Ectodermal cell (in vitro differentiated cells): Measurements from ENCODE around the gene GALNT16.
"Not testable (repeated sequence)": the region's sequence is repeated elsewhere in the genome, so short reads cannot be mapped to it uniquely, and the experiment has no call there.

Experiments
- H3K27ac ChIP-seq: 2 replicates; pipeline ENCODE4 v1.7.0; 2013; ENCODE audit warnings: mild to moderate bottlenecking, low read depth, low read length; ENCODE audit not compliant: insufficient read depth, poor library complexity, severe bottlenecking
- H3K27me3 ChIP-seq: 2 replicates; pipeline ENCODE4 v1.7.0; 2013; ENCODE audit warnings: mild to moderate bottlenecking, low read length; ENCODE audit not compliant: insufficient read depth, control insufficient read depth, poor library complexity, severe bottlenecking
- H3K36me3 ChIP-seq: one replicate; pipeline ENCODE4 v1.7.0; 2013; ENCODE audit warnings: low read length; ENCODE audit not compliant: control insufficient read depth, insufficient read depth
- H3K4me1 ChIP-seq: one replicate; pipeline ENCODE4 v1.7.0; 2013; ENCODE audit warnings: low read length; ENCODE audit not compliant: control insufficient read depth, insufficient read depth
- H3K4me3 ChIP-seq: 2 replicates; pipeline ENCODE4 v1.7.0; 2013; ENCODE audit warnings: low read depth, low read length, control low read depth; ENCODE audit not compliant: insufficient read depth
- H3K9me3 ChIP-seq: 2 replicates; pipeline ENCODE4 v1.7.0; 2013; ENCODE audit warnings: mild to moderate bottlenecking, low read length, moderate library complexity; ENCODE audit not compliant: control insufficient read depth
- WGBS, 2 experiments: methylation state at CpG; one replicate each; pipeline ENCODE4 v1.1.7; 2013; ENCODE audit warnings: missing lambda C conversion rate in 2 of 2; 5-methylcytosine and 5-hydroxymethylcytosine counted together

GALNT16 gene

DNA sequence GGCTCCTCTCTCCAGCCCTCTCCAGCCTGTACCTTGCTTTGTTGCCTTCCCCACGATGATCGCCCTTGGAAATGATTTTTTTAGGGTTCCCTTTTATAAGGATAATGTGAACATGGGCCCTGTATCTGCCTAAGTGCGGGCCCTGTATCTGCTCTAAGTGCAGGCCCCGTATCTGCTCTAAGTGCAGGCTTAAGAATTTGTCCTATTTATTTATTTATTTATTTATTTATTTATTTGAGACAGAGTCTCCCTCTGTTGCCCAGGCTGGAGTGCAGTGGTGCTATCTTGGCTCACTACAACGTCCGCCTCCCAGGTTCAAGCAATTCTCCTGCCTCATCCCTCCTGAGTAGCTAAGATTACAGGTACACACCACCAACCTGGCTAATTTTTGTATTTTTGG lies 22.5 kb downstream of the GALNT16 start:
- WGBS, 2 experiments: 91 to 98% methylated on average over 6 of the region's 6 CpGs
- Histone ChIP-seq H3K27ac (no peak overlapping the region), H3K4me3 (no peak overlapping the region), H3K4me1 (no peaks in the 10 kb centered on the region), H3K36me3 (no peaks in the 10 kb centered on the region), H3K9me3 (no peaks in the 10 kb centered on the region), H3K27me3 (no peaks in the 10 kb centered on the region)

DNA sequence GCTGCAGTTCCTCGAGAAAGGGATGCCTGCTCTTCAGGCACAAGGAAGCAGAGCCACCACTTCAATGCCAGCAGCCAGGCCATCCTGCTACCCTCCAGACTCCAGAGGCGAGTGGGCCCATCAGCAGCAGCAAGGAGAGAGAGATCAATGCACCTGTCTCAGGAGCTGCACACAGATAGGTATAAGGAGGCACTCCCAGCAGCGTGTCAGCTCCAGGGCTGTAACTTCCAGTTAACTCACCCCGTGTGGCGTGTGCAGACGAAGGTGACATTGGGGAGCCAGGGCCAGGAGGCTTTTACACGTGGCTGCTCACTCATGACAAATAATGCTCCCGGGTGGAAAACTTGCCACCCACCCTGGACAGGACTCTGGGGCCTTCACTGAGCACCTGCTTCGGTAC lies 24.2 kb downstream of the GALNT16 start:
- WGBS, 2 experiments: 91 to 92% methylated on average over 9 of the region's 9 CpGs
- Histone ChIP-seq H3K27me3 (no peaks in the 10 kb centered on the region), H3K9me3 (no peaks in the 10 kb centered on the region), H3K4me3 (no peak overlapping the region), H3K4me1 (no peaks in the 10 kb centered on the region), H3K27ac (no peak overlapping the region), H3K36me3 (no peaks in the 10 kb centered on the region)

DNA sequence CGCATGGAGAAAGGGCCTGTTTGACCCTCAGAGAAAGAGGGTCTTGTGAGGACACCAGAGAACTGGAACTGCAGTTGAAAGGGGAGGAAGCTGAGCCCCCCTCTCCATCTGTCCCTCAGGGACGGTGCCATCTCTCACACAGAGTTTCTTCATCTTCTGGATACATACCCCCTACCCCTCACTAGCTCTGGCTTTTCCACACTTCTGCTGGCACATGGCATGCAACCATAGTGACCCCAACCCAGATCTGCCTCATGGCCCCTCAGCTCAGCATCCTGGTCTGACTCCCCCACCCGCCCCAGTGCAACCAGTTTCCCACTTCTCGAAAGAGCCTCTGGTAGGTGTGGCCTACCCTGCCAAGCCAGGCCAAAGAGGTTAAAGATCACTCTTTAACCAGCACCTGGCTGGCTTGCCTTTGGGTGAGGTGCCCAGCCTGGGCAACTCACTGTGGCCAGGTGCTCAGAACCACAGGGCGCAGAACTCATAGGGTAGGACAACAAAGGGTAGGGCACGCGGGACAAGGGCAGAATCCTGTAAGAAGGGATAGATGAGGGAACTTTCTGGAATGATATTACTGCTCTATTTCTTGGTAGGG lies 25.8 kb downstream of the GALNT16 start:
- Histone ChIP-seq H3K4me3 (no peak overlapping the region), H3K4me1 (no peaks in the 10 kb centered on the region), H3K27me3 (no peaks in the 10 kb centered on the region), H3K9me3 (no peaks in the 10 kb centered on the region), H3K27ac (no peak overlapping the region), H3K36me3 (no peaks in the 10 kb centered on the region)
- 91 to 95% methylated on average over 7 of the region's 7 CpGs for WGBS, 2 experiments

DNA sequence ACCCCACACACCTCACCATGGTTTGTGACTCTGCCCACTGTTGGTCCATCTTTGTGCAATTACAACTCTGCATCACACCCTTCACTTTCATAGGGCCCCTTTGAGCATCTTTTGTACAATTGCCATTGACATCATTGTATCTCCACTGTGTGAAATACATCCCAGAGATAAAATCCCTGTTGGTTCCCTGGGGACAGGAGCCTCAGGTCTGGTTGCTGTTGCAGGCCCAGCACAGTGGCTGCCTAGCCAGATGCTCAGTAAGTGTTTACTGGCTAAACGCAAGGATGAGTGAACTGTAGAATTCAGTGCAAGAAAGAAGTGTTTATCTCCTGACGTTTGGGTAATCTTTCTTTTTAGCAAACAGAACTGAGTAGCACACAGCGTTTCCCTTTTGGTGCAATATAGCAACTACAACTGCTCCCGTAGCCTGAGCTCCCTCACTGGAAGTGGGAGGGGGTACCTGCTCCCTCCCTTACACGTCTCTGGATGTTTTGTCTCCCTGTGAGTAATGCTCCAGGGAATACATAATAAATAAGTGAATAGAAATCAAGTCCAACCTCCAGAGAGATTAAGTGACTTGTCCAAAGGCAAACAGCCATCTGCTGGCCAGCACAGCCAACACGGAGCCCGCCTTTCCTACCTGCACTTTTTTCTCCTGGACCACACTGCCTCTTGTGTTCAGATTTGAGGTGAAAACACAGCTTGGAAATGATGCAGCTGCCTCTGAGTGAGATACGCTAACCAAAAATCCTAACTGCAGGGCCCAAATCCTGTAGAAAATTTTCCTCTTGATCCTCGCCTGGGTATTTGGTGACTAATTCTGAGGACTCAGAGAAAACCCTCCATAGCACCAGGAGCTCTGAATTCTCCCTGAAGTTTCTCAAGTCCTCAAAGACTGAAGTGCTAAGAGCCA lies 27.4 kb downstream of the GALNT16 start:
- no peak overlapping the region for H3K27ac ChIP-seq
- no peak overlapping the region for H3K4me3 ChIP-seq
- H3K9me3 ChIP-seq: no peaks in the 10 kb centered on the region
- no peaks in the 10 kb centered on the region for H3K4me1 ChIP-seq
- no peaks in the 10 kb centered on the region for H3K27me3 ChIP-seq
- WGBS, 2 experiments: 81 to 86% methylated on average over 8 to 9 of the region's 9 CpGs
- H3K36me3 ChIP-seq: no peaks in the 10 kb centered on the region

DNA sequence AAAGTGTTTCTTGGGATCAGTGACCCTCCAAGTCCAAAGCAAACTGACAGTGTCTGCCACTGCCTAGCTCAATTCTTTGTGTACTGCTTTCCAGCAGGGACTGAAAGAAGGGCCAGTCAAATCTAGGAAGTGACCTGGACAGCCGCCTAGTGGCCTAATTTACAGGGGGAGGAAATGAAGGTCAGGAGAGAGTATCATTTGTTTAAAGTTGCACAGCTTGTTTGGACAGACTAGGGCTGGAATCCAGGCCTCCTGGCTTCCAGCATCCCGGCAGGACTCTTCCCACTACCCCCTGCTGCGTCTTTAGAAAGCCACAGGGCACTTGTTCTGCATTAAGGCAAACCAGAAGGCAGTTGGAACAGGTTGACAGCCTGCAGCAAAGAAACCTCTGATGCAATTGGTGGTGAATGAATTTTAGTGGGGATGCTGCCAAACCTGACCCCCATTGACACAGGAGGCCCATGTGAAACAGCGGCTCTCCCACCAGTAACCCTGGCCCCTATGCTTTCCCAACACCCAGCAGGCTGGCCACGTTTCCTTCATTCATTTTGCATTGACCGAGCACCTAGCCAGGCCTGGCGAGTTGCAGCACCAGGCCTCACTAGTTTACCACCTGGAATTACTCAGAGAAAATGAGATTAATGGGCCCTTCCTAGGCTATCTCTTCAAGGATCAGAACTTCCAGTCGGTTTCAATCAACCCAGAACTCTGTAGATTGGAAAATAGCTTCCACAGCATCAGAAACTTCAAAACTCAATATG lies 28.2 kb downstream of the GALNT16 start:
- Histone ChIP-seq H3K4me1 (no peaks in the 10 kb centered on the region), H3K27me3 (no peaks in the 10 kb centered on the region), H3K4me3 (no peak overlapping the region), H3K27ac (no peak overlapping the region), H3K9me3 (no peaks in the 10 kb centered on the region), H3K36me3 (no peaks in the 10 kb centered on the region)
- 68 to 69% methylated on average over 8 of the region's 8 CpGs for WGBS, 2 experiments

DNA sequence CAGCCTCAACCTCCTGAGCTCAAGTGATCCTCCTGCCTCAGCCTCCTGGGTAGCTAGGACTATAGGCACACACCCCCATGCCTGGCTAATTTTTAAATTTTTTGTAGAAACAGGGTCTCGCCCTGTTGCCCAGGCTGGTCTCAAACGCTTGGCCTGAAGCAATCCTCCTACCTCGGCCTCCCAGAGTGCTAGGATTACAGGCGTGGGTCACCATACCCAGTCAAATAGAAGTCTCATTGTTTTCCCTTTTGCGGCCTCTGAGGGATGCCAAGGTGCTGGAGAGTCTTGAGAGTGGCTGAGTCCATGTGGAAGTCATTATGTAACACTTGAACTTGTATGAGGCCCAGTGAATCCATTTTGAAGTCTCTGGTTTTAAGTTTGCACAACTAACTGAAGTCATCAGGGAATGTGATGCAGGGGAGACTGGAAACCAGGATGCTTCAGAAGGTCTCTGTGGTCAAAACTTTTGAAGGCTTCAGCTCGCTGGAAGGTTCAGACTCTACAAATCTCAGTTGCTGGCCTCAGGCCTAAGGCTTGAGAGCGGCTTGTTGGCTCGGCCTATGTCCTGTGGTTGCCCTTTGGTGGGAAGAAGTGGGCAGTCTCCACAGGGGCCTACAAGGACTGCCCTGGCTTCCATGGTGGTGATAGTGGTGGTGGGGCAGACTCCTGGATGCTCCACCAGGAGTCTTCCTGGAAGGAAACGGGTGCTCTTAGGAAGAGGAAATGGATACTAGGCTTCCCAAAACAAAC lies 29.2 kb downstream of the GALNT16 start:
- 94 to 96% methylated on average over 9 of the region's 9 CpGs for WGBS, 2 experiments
- H3K27me3 ChIP-seq: no peaks in the 10 kb centered on the region

DNA sequence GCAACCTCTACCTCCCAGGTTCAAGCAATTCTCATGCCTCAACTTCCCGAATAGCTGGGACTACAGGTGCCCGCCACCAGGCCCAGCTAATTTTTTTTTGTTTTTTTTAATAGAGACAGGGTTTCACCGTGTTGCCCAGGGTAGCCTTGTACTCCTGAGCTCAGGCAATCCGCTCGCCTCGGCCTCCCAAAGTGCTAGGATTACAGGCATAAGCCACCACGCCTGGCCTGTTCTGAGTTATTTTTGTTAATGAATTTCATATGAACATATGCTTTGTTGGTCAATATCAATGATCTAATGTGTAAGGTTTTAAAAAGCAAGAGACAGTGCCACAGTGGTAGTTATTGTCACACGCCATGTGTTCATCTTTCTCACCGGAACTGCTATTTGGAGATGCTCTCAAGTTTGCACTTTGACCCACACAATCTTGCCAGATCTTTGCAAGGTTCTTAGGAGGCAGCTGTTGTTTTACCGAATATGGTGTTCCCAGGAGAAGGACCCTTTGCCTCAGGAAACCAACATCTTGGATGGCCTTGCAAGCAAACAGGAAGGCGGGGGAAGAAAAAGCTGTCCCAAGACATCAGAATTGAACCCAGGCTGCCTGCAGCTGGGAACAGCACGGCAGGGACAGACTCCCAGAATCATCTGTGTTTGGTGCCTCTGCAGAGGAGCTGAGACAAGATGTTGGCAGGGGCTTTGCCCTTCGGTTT lies 30.0 kb downstream of the GALNT16 start:
- Histone ChIP-seq H3K4me3 (no peak overlapping the region), H3K4me1 (no peaks in the 10 kb centered on the region), H3K27me3 (no peaks in the 10 kb centered on the region), H3K9me3 (no peaks in the 10 kb centered on the region), H3K36me3 (no peaks in the 10 kb centered on the region), H3K27ac (no peak overlapping the region)
- WGBS, 2 experiments: 92 to 94% methylated on average over 13 of the region's 13 CpGs

More for the DNA sequence above, 29.2 kb downstream of the GALNT16 start:
- no peak overlapping the region for H3K4me3 ChIP-seq
- H3K9me3 ChIP-seq: no peaks in the 10 kb centered on the region
- no peak overlapping the region for H3K27ac ChIP-seq
- no peaks in the 10 kb centered on the region for H3K36me3 ChIP-seq
- no peaks in the 10 kb centered on the region for H3K4me1 ChIP-seq

DNA sequence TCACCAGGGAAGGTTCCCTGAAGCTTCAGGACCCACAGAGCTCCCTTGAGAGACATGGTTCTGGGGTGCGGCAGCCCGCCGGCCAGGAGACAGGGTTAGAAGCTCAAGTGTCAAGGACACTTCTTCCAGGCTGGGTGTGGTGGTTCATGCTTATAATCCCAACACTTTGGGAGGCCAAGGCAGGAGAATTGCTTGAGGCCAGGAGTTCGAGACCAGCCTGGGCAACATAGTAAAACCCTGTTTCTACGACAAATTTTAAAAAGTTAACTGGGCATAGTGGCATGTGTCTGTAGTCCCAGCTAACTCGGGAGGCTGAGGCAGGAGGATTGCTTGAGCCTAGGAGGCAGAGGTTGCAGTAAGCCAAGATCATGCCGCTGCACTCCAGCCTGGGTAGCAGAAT lies 30.9 kb downstream of the GALNT16 start:
- H3K4me1 ChIP-seq, H3K4me3 ChIP-seq, H3K27me3 ChIP-seq, H3K36me3 ChIP-seq, H3K27ac ChIP-seq, H3K9me3 ChIP-seq: not testable (repeated sequence)
- 85 to 93% methylated on average over 7 of the region's 7 CpGs for WGBS, 2 experiments

DNA sequence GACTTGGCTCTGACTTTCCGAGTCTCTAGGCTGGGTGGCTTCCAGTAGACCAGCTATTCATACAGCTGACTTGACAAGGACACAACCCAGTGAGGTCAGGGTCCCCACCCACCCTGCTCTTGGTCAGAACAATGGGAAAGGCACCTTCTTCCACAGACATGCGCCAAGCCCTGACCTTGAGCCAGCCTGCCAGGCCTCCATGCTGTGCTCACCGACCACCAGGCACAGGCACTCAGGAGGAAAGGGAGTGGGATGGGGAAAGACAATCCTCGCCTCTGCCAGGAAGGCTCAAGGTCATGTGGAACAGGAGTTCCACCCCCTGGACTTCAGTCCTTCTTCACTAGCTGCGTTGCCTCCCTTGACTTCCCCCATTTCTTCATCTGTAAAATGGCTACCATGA lies 31.4 kb downstream of the GALNT16 start:
- Histone ChIP-seq H3K4me3 (no peak overlapping the region), H3K27me3 (no peaks in the 10 kb centered on the region), H3K9me3 (no peaks in the 10 kb centered on the region), H3K36me3 (no peaks in the 10 kb centered on the region), H3K27ac (no peak overlapping the region), H3K4me1 (no peaks in the 10 kb centered on the region)
- 88 to 92% methylated on average over 5 of the region's 5 CpGs for WGBS, 2 experiments
